C4-2B (cell line): ENCODE data around the gene STH.

Experiments
- ZFX ChIP-seq: fragments of 450-650 bp; IDR thresholded peaks from 2 replicates; pipeline ENCODE4 v1.6.1; 2017
- TF ChIP-seq, protein P1 (sequence below): fragments of 450-650 bp; conservative IDR thresholded peaks from 2 replicates; pipeline ENCODE4 v1.5.1; 2017; ENCODE audit warnings: mild to moderate bottlenecking

DNA sequence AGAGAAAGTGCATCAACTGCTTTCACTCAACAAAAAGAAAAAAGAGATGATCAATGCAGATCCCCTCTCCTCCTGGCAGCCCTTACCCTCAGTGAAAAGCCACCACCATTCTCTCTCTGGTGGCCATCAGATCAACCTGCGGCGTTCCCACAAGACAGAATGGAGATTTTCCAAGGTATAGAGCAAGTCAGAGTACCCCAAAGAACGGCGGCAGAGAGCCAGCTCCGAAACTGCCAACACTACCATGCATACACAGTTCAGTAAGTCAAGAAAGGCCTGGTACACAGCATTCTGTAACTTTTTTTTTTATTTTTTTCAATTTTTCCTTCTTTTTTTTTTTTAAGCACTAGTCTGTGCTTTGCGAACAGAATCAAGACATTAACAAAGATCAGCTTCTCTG is 30.6 kb downstream of the STH start:
- TF ChIP-seq, protein P1, sequence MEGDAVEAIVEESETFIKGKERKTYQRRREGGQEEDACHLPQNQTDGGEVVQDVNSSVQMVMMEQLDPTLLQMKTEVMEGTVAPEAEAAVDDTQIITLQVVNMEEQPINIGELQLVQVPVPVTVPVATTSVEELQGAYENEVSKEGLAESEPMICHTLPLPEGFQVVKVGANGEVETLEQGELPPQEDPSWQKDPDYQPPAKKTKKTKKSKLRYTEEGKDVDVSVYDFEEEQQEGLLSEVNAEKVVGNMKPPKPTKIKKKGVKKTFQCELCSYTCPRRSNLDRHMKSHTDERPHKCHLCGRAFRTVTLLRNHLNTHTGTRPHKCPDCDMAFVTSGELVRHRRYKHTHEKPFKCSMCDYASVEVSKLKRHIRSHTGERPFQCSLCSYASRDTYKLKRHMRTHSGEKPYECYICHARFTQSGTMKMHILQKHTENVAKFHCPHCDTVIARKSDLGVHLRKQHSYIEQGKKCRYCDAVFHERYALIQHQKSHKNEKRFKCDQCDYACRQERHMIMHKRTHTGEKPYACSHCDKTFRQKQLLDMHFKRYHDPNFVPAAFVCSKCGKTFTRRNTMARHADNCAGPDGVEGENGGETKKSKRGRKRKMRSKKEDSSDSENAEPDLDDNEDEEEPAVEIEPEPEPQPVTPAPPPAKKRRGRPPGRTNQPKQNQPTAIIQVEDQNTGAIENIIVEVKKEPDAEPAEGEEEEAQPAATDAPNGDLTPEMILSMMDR, result no peak
- no peak for TF ChIP-seq ZFX
